ENCODE results near the gene USP31.

USP31 gene

DNA sequence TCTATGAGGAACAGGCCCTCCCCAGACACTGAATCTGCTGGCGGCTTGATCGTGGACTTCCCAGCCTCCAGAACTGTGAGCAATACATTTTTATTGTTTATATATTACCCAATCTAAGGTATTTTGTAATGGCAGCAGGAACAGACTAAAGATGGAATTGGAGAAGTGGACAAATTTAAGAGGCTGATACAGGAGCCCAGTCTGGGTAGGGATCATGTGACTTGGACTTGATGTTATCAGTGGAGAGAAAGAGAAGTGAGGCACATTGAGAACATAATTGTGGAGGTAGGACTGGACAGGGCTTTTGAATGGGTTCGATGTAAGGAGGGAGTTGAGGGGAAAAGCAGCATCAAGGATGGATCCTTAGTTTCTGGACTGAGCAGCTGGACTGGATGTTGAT, 93.8 kb downstream of the USP31 start:
- DNase-seq = no peak

GRCh38 chr16:23052908-23053580, 96.2 kb downstream of the USP31 start:
- no peak for DNase-seq

DNA sequence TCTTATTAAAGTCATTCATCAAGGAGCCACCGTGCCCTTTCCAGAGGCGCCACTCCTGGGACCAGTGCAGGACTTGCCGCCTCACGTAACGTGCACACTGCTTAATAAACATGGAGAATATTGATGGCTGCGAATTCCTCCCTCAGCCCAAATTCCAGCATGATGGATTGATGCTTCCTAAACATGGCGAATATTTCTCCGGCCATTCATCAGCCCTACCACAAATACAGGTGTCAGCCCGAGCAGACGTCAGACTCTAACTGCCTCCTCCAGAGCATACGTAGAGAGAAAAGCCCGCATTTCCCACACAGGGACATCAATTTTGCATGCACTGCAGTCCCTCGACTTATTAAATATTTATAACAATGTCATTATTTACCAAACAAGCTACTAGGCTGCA, 97.0 kb downstream of the USP31 start:
- DNase-seq = no peak

GRCh38 chr16:23051587-23051986, 97.7 kb downstream of the USP31 start:
- DNase-seq = no peak

GRCh38 chr16:23048164-23048563, 101.1 kb downstream of the USP31 start:
- no peak for DNase-seq

- DNase-seq = no peak
Measured at GRCh38 chr16:23045025-23045424, 104.2 kb downstream of the USP31 start.

DNA sequence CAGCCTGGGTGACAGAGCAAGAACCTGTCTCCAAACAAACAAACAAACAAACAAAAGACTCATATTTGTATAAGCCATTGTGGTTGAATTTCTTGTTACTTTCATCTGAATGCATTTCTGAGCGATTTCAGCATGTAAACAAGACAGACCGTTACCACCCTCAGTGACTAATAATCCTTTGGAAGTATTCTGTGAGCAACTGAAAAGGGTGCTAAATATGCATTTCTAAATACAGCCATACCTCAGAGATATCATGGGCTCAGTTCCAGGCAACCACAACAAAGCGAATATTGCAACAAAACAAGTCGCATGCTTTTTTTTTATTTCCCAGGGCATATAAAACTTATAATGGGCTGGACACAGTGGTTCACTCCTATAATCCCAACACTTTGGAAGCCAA, 109.0 kb downstream of the USP31 start:
- DNase-seq = no peak

DNA sequence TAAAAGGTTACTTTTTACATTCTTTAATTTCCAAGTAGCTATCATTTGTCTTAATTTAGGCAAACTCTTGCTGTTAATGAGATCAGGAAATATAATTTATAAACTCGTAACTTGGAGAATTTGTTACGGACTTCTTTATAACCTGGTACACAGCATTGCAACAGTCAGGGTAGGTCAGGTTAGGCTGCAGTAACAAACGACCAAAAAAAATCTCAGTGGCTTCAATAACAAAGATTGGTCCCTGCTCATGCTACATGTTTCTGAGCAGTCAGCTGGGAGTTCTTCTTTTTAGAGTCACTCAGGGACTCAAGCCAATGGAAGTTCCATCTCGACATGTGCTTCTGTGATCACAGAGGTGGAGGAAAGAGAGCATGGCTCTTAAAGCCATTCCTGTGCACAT, 110.1 kb downstream of the USP31 start:
- DNase-seq = no peak

- no peak for DNase-seq
Measured at GRCh38 chr16:23035240-23035639, 114.0 kb downstream of the USP31 start.

GRCh38 chr16:23031508-23032098, 117.6 kb downstream of the USP31 start:
- DNase-seq = no peak

DNA sequence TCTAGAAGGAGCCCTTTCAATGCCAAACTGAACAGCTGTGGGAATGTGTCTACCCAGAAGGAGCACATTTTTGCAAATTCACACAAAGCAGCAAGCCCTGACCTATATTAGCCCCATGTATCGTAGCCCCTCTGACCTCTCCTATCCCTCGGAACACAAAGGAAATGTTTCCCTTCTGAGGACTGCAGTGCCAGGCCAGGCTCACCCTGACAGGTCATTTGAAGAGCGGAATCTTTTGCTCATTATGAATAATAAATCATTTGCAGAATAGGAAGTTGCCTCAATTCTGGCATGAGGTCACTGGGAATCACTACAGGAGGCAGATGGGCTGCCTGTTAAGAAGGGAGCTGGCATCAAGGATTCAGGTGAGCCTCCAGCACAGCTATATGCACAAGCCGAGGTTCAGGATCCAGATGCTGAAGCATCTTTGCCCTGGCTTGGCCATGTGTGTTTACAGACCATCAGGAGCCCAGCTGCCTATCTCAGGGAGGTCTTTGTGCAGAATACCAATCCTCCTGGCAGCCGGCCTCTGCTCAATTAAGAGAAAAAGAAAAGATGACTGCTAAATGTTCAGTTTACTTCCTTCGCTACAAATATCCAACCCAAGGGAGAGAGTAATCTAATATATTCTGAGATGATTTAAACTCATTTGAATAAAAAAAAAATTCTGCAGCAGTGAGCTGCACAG, 119.4 kb downstream of the USP31 start:
- DNase-seq = no peak

DNA sequence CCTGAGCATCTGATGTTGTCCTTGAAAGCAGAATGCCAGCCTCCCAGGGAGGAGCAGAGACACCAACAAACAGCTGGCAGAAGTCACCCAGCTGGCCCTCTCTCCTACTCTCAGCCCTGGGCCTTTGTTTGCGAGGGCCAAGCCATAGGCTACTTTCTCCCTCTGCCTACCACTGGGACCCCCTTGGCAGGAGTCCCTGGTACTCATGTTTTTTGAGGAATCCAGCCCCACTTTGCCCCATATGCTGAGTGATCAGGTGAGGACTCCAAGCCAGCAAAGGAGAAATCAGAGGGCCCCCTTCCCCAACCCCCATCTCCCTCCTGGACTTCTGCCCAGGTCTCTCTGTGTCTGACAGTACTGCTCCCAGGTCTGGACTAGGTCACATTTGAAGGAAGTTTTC, 121.9 kb downstream of the USP31 start:
- no peak for DNase-seq

DNA sequence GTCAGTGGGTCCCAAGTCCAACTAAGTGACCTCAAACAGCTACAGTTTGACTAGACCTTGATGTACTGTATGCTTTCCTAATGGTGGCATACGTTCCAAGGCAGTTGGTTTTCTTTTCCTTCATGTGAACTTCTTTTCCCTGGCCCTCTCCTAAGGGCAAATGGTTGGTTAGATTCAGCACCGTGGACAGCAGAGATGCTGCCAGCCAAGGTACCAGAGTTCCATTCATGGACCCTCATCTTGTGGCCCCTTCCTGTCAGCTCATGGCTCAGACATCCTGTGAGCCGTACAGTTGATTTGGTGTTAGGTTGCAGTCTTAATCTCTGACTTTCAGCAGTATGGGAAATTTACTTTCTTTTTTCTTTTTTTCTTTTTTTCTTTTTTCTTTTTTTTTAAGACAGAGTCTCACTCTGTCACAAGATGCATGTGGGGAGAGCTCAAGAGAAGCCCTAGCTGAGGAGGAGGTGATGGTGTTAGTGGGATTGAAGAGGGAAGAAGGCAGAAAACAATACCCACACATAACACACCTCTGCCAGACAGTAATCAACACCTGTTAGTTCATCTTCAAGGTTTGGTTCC, 122.4 kb downstream of the USP31 start:
- DNase-seq = no peak

- DNase-seq = no peak
Measured at GRCh38 chr16:23025692-23026307, 123.5 kb downstream of the USP31 start.

GRCh38 chr16:23024044-23024443, 125.2 kb downstream of the USP31 start:
- no peak for DNase-seq

DNA sequence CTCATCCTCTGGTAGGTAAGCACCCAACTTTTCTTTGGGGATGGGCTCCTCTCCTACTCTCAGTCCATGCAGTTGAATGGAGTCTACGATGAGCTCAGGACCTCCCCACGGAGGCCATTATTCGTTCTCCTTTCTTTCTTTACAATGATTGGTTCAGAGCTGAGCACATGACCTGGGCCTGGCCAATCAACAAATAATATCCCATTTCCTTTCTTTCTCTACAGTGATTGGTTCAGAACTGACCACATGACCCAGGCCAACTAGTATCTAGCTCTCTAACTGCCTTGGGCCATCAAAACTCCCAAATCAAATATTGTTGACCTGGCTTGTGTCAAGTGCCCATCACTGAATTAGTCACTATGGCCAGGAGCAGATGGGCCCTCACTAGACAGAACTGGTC, 129.2 kb downstream of the USP31 start:
- no peak for DNase-seq

DNA sequence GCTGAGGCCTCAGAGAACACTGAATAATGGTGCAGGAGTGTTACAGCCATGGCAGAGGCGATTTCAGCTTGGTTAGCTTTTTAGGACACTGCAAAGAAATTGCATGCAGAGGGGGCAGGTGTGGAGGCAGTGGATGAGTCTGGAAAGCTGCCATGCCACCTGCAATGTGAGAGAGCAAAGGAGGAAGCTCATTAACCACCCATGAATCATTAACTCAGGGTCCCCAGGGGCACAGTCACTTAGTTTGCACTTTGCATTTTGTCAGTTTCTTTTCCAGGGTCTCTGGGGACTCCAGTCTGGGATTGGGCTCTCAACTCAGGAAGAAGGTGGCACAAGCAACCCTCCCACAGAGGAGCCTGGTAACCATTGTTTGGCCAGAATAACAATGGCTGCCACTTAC, 132.9 kb downstream of the USP31 start:
- DNase-seq = no peak

- no peak for DNase-seq
Measured at GRCh38 chr16:23015580-23015979, 133.7 kb downstream of the USP31 start.

DNA sequence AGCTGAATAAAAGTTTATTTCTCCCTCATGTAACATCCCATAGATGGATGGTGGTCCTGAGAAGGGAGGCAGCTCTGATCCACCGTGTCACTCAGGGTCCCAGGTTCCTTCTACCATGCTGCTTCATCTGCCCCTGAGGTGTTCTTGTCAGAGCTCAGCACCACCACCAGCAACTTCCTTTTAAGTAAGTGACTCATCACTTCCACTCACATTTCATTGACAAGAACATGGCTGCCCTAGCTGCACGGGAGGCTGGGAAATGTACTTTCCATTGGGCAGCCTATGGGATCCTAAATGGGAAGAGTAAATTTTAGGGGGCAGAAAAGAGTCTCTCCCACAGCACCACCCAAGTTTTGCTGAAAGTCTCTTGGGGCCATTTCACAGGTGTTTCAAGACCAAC, 134.7 kb downstream of the USP31 start:
- DNase-seq = no peak
